SK-N-SH (cell line): ENCODE results near the gene LHPP. TPM values are rescaled to one million over a fixed set of nuclear protein-coding genes. Genes with fewer than 3 reads are reported as not detected.

Source experiments
- CTCF ChIA-PET: fragments of 300-600, 350-600 bp; formaldehyde crosslinking; extraction: SDS; loops from one replicate; lab custom pipeline; 2021; lab: Yijun Ruan, JAX
- POLR2A ChIA-PET: fragments of 350-600 bp; sonication (Branson Sonifier 250); formaldehyde crosslinking; extraction: SDS; loops from one replicate; lab custom pipeline; 2020; ENCODE audit warnings: antibody characterized with exemption, inconsistent platforms; lab: Yijun Ruan, JAX
- DNase-seq: peaks from one replicate; pipeline ENCODE4 v3.0.0; 2012
- H2AFZ ChIP-seq: fragments of 200-600 bp; sonication (generic); 2 replicates; pipeline ENCODE4 v1.8.1; 2016; ENCODE audit warnings: antibody characterized with exemption, mild to moderate bottlenecking, low read depth
- H3F3A ChIP-seq: fragments of 200-600 bp; sonication (generic); replicated peaks from 2 replicates; pipeline ENCODE3; 2016; ENCODE audit warnings: antibody characterized with exemption, mild to moderate bottlenecking; ENCODE audit not compliant: insufficient read depth
- H3K27ac ChIP-seq, 2 experiments: fragments of 200-500 bp in 1 of 2; fragments of 200-600 bp in 1 of 2; sonication (Bioruptor generic) in 1 of 2; sonication (generic), shearing (Covaris generic) in 1 of 2; 2 replicates each; pipeline versions ENCODE4 v1.5.1 to v1.6.1; 2014 to 2016; ENCODE audit warnings: low read depth in 2 of 2, inconsistent platforms in 1 of 2, low read length in 1 of 2, mild to moderate bottlenecking in 1 of 2, mixed read lengths in 1 of 2
- H3K27me3 ChIP-seq: fragments of 200-600 bp; sonication (generic), shearing (Covaris generic); 2 replicates; pipeline ENCODE4 v1.6.1; 2016; ENCODE audit warnings: mixed run types; ENCODE audit not compliant: insufficient read depth
- H3K36me3 ChIP-seq, 2 experiments: fragments of 200-500 bp in 1 of 2; fragments of 200-600 bp in 1 of 2; sonication (Bioruptor generic) in 1 of 2; sonication (generic) in 1 of 2; replicated peaks in 1 of 2; 2 replicates each; pipeline versions ENCODE3 to v1.5.1; 2014 to 2016; ENCODE audit warnings: low read length in 1 of 2, mild to moderate bottlenecking in 1 of 2; ENCODE audit not compliant: insufficient read depth in 2 of 2, control insufficient read depth in 1 of 2
- H3K4me1 ChIP-seq, 2 experiments: fragments of 200-500 bp in 1 of 2; fragments of 200-600 bp in 1 of 2; sonication (Bioruptor generic) in 1 of 2; sonication (generic), shearing (Covaris generic) in 1 of 2; 2 replicates each; pipeline versions ENCODE4 v1.5.1 to v1.6.1; 2014 to 2016; ENCODE audit warnings: low read depth in 1 of 2, low read length in 1 of 2, mixed run types in 1 of 2; ENCODE audit not compliant: insufficient read depth in 2 of 2, control insufficient read depth in 1 of 2
- H3K4me2 ChIP-seq: fragments of 200-600 bp; sonication (generic), shearing (Covaris generic); 2 replicates; pipeline ENCODE4 v1.6.1; 2017; ENCODE audit warnings: mixed run types
- H3K4me3 ChIP-seq, 2 experiments: fragments of 200-500 bp in 1 of 2; fragments of 200-600 bp in 1 of 2; sonication (Bioruptor generic) in 1 of 2; sonication (generic), shearing (Covaris generic) in 1 of 2; 2 replicates each; pipeline versions ENCODE4 v1.5.1 to v1.8.1; 2014 to 2016; ENCODE audit warnings: low read depth in 2 of 2, inconsistent platforms in 1 of 2, low read length in 1 of 2, mild to moderate bottlenecking in 1 of 2, mixed read lengths in 1 of 2, moderate library complexity in 1 of 2
- H3K79me2 ChIP-seq: fragments of 200-600 bp; sonication (generic); 2 replicates; pipeline ENCODE4 v1.8.1; 2017; ENCODE audit warnings: mild to moderate bottlenecking; ENCODE audit not compliant: insufficient read depth
- H3K9ac ChIP-seq: fragments of 200-600 bp; sonication (generic); 2 replicates; pipeline ENCODE4 v1.6.1; 2017; ENCODE audit warnings: mixed run types
- H3K9me2 ChIP-seq: fragments of 200-600 bp; sonication (generic); 2 replicates; pipeline ENCODE4 v1.6.1; 2017; ENCODE audit warnings: mixed run types
- H3K9me3 ChIP-seq: fragments of 200-600 bp; sonication (generic); 2 replicates; pipeline ENCODE4 v1.6.1; 2017; ENCODE audit warnings: mixed run types, mild to moderate bottlenecking, moderate library complexity
- H4K20me1 ChIP-seq: fragments of 200-600 bp; sonication (generic); 2 replicates; pipeline ENCODE4 v1.6.1; 2017; ENCODE audit warnings: mild to moderate bottlenecking, mixed run types; ENCODE audit not compliant: insufficient read depth
- MXI1 ChIP-seq: IDR thresholded peaks from 2 replicates; pipeline ENCODE4 v1.6.1; 2012; ENCODE audit warnings: mild to moderate bottlenecking, low read depth, low read length, improper control_type of control experiment
- PBX3 ChIP-seq: IDR thresholded peaks from 2 replicates; pipeline ENCODE4; 2012
- RAD21 ChIP-seq: IDR thresholded peaks from 2 replicates; pipeline ENCODE4 v1.6.1; 2012; ENCODE audit warnings: mild to moderate bottlenecking, low read length
- RCOR1 ChIP-seq: fragments of 150-350 bp; IDR thresholded peaks from 2 replicates; pipeline ENCODE4 v1.6.1; 2017; ENCODE audit warnings: antibody characterized with exemption, low read length
- SMC3 ChIP-seq: IDR thresholded peaks from 2 replicates; pipeline ENCODE4 v1.6.1; 2012; ENCODE audit warnings: low read depth, low read length, improper control_type of control experiment
- TAF1 ChIP-seq: IDR thresholded peaks from 2 replicates; pipeline ENCODE4 v1.6.1; 2012; ENCODE audit warnings: low read depth, mild to moderate bottlenecking, low read length, moderate library complexity, borderline replicate concordance
- WGBS: methylation state at CpG from one replicate; pipeline ENCODE4 v1.1.6; 2017; ENCODE audit warnings: low lambda C conversion rate; 5-methylcytosine and 5-hydroxymethylcytosine counted together
- polyA plus RNA-seq, 3 experiments: library from polyadenylated mRNA; depleted of rRNA; stranded (reverse); fragments of >200 nt; gene quantifications; 2 replicates each; pipeline ENCODE4 v1.2.3, GENCODE V29; 2012
- TF ChIP-seq, protein P1 (sequence below): IDR thresholded peaks from 2 replicates; pipeline ENCODE4 v1.4.0; 2012; ENCODE audit warnings: low read depth
- TF ChIP-seq, protein P2 (sequence below): fragments of 150-350 bp; IDR thresholded peaks from 2 replicates; pipeline ENCODE4 v1.6.1; 2016; ENCODE audit warnings: mild to moderate bottlenecking, low read depth, low read length
- TF ChIP-seq, protein P3 (sequence below): fragments of 200-600 bp; sonication (generic); IDR thresholded peaks from 2 replicates; pipeline ENCODE4 v1.6.1; 2017; ENCODE audit warnings: antibody characterized with exemption, mild to moderate bottlenecking, moderate library complexity
- TF ChIP-seq, protein P4 (sequence below): IDR thresholded peaks from 2 replicates; pipeline ENCODE4 v1.4.0; 2012; ENCODE audit warnings: low read depth, borderline replicate concordance

LHPP gene
- polyA plus RNA-seq, 1 of the 3 experiments (the other 2 are of a cell fraction) = 29.8 TPM

GRCh38 chr10:124530215-124530665, 68.6 kb downstream of the LHPP start:
- Histone ChIP-seq H3K4me1 (peaks cover 0 to 15% of the 10 kb centered on the region in 2 experiments; a peak in 1 of 4 replicates), H3K27ac (no peak overlapping the region), H3K4me2 (no peak overlapping the region), H3K36me3 (no peaks in the 10 kb centered on the region), H3K9me2 (no peaks in the 10 kb centered on the region), H3K9me3 (no peaks in the 10 kb centered on the region), H2AFZ (peak overlapping the region; percentile 48; the same call in 1 of the 2 replicates), H3K9ac (no peak overlapping the region), H3K27me3 (no peaks in the 10 kb centered on the region), H3F3A (no peaks in the 10 kb centered on the region), H3K4me3 (no peak overlapping the region; a peak in 1 of 4 replicates), H3K79me2 (no peaks in the 10 kb centered on the region), H4K20me1 (no peaks in the 10 kb centered on the region)
- WGBS = 25% methylated on average over 6 of the region's 18 CpGs
- CTCF ChIA-PET = interaction anchor here (0.5 to 5.5 kb wide), 36 partner anchors 9 to 505 kb away, joined by 3 to 69 read pairs (median 4); partner anchors contain the start of genes FAM53B and OAT
- DNase-seq = peak; percentile 98
- POLR2A ChIA-PET = no interaction called here
- TF ChIP-seq, protein P1, sequence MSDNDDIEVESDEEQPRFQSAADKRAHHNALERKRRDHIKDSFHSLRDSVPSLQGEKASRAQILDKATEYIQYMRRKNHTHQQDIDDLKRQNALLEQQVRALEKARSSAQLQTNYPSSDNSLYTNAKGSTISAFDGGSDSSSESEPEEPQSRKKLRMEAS = peak; percentile 66; the same call in 1 of the 2 replicates
- TF ChIP-seq, protein P2, sequence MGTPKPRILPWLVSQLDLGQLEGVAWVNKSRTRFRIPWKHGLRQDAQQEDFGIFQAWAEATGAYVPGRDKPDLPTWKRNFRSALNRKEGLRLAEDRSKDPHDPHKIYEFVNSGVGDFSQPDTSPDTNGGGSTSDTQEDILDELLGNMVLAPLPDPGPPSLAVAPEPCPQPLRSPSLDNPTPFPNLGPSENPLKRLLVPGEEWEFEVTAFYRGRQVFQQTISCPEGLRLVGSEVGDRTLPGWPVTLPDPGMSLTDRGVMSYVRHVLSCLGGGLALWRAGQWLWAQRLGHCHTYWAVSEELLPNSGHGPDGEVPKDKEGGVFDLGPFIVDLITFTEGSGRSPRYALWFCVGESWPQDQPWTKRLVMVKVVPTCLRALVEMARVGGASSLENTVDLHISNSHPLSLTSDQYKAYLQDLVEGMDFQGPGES = no peak
- TF ChIP-seq TAF1 = 0 out of 2 replicates have a peak, but pooled peaks have one; percentile 21
- peak; percentile 68 for TF ChIP-seq MXI1
- TF ChIP-seq RAD21 = peak; percentile 92
- TF ChIP-seq, protein P3, sequence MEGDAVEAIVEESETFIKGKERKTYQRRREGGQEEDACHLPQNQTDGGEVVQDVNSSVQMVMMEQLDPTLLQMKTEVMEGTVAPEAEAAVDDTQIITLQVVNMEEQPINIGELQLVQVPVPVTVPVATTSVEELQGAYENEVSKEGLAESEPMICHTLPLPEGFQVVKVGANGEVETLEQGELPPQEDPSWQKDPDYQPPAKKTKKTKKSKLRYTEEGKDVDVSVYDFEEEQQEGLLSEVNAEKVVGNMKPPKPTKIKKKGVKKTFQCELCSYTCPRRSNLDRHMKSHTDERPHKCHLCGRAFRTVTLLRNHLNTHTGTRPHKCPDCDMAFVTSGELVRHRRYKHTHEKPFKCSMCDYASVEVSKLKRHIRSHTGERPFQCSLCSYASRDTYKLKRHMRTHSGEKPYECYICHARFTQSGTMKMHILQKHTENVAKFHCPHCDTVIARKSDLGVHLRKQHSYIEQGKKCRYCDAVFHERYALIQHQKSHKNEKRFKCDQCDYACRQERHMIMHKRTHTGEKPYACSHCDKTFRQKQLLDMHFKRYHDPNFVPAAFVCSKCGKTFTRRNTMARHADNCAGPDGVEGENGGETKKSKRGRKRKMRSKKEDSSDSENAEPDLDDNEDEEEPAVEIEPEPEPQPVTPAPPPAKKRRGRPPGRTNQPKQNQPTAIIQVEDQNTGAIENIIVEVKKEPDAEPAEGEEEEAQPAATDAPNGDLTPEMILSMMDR = peak; percentile 83
- 0 out of 2 replicates have a peak, but pooled peaks have one; percentile 21 for TF ChIP-seq RCOR1
- TF ChIP-seq SMC3 = peak; percentile 88
- TF ChIP-seq, protein P4, sequence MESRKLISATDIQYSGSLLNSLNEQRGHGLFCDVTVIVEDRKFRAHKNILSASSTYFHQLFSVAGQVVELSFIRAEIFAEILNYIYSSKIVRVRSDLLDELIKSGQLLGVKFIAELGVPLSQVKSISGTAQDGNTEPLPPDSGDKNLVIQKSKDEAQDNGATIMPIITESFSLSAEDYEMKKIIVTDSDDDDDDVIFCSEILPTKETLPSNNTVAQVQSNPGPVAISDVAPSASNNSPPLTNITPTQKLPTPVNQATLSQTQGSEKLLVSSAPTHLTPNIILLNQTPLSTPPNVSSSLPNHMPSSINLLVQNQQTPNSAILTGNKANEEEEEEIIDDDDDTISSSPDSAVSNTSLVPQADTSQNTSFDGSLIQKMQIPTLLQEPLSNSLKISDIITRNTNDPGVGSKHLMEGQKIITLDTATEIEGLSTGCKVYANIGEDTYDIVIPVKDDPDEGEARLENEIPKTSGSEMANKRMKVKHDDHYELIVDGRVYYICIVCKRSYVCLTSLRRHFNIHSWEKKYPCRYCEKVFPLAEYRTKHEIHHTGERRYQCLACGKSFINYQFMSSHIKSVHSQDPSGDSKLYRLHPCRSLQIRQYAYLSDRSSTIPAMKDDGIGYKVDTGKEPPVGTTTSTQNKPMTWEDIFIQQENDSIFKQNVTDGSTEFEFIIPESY = no peak

DNA sequence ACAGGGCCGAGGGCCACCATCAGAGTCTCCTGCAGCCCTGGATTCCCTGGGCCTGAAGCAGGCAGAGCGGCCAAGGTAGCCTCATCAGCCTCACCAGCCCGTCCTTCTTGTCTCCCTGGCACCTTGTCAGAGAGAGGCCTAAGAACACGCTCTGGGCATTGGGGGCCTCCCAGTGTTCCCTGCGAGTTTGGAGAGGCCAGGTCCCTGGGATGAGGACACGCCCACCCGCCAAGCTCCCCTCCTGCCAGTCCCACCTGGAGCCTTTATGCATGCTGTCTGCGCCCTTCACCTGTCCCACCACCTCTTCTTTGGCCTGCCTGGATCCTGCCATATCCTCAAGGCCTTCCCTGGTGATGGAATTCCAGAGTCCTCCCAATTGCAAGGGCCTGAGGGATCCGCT, 69.2 kb downstream of the LHPP start:
- ChIA-PET POLR2A (no interaction called here), CTCF (interaction anchor here (0.5 to 5.5 kb wide), 35 partner anchors 9 to 335 kb away, joined by 3 to 69 read pairs (median 4); partner anchors contain the start of genes FAM53B and OAT)
- 64% methylated on average over 6 of the region's 9 CpGs for WGBS
- TF ChIP-seq RAD21 (no peak), PBX3 (no peak)
- DNase-seq = no peak
- Histone ChIP-seq H3K4me2 (no peak overlapping the region), H3K9ac (no peak overlapping the region), H3K4me3 (no peak overlapping the region), H3K27me3 (no peaks in the 10 kb centered on the region), H3K36me3 (no peaks in the 10 kb centered on the region), H2AFZ (no peak overlapping the region), H3F3A (no peaks in the 10 kb centered on the region), H4K20me1 (no peaks in the 10 kb centered on the region), H3K4me1 (peaks cover 0 to 10% of the 10 kb centered on the region in 2 experiments; a peak in 1 of 4 replicates), H3K79me2 (no peaks in the 10 kb centered on the region), H3K27ac (no peak overlapping the region), H3K9me3 (no peaks in the 10 kb centered on the region), H3K9me2 (no peaks in the 10 kb centered on the region)
